HL-60 (cell line): ENCODE results near the gene UST.

Experiments
- CTCF ChIP-seq: IDR thresholded peaks from one replicate; pipeline ENCODE4 v1.5.1; 2011; ENCODE audit warnings: low read length, control low read depth, inconsistent platforms; ENCODE audit not compliant: insufficient read depth
- GABPA ChIP-seq: IDR thresholded peaks from 2 replicates; pipeline ENCODE4 v1.6.1; 2012; ENCODE audit warnings: low read depth

DNA sequence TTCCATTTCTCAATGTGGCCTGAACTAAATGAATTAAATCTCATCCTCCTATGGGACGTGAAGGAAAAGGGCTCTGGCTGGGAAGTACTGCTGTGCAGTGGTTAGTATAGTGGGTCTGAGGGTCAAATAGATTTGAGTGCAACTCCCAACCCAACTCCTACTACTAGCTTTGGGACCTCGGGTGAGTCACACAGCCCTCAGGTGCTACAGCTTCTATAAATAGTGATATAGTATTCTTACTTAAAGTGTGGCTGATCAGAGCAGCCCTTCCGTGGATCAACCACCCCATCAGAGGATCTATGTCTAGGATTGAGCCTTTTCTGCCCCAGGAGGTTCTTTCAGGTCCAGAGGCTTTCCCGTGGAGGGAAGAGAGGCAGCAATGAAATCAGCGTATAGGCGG is 904 bp upstream of the UST start:
- TF ChIP-seq GABPA (no peak), CTCF (no peak)
